ES-I3 (cell line): ENCODE data around the gene RDH8.
A peak's percentile ranks its signal among the peaks of the same experiment; 100 is the strongest.

Experiments
- H3K36me3 ChIP-seq: 2 replicates; pipeline ENCODE4 v1.6.1; 2013; ENCODE audit warnings: mild to moderate bottlenecking, low read length, control low read depth, moderate library complexity; ENCODE audit not compliant: insufficient read depth
- H3K4me1 ChIP-seq: 2 replicates; pipeline ENCODE4 v1.6.1; 2013; ENCODE audit warnings: mild to moderate bottlenecking, control low read depth, low read length; ENCODE audit not compliant: insufficient read depth
- H3K9ac ChIP-seq: 2 replicates; pipeline ENCODE4 v1.6.1; 2013; ENCODE audit warnings: low read depth, mild to moderate bottlenecking, low read length, moderate library complexity
- H3K9me3 ChIP-seq: 2 replicates; pipeline ENCODE4 v1.6.1; 2013; ENCODE audit warnings: mild to moderate bottlenecking, low read length, moderate library complexity; ENCODE audit not compliant: control insufficient read depth, insufficient read depth

RDH8 gene, protein sequence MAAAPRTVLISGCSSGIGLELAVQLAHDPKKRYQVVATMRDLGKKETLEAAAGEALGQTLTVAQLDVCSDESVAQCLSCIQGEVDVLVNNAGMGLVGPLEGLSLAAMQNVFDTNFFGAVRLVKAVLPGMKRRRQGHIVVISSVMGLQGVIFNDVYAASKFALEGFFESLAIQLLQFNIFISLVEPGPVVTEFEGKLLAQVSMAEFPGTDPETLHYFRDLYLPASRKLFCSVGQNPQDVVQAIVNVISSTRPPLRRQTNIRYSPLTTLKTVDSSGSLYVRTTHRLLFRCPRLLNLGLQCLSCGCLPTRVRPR

DNA sequence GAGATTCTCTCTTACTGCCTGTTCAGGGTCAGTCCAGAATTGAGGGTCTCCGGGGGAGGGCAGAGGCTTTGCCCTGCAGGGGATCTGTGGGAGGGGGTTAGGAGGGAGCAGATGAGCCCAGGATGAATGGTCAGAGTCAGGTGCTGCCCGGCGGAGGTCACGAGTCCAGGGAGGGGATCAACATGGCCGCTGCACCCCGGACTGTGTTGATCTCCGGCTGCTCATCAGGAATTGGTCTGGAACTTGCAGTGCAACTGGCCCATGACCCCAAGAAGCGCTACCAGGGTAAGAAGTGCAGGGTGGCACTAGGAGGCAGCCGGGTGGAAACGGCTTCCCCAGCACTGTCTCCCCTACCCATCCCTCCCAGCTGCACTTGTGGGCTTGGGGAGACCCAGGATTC lies at the start of gene RDH8:
RDH8 (plus strand) TSS at position 168 of the 400 bp plus-strand sequence; CDS start at position 183, 15 bp downstream.
- Histone ChIP-seq H3K9me3 (no peaks in the 10 kb centered on the region), H3K9ac (no peak within 1 kb of the TSS), H3K36me3 (no peaks in the 10 kb centered on the region), H3K4me1 (peaks cover 12% of the 10 kb centered on the region)

- no peaks in the 10 kb centered on the region for H3K9me3 ChIP-seq
- peak overlapping the region; percentile 17; the same call in 1 of the 2 replicates for H3K9ac ChIP-seq
- no peaks in the 10 kb centered on the region for H3K36me3 ChIP-seq
Observed at GRCh38 chr19:9966024-9966423, 47.3 kb upstream of the RDH8 start.

GRCh38 chr19:9966448-9966847 lies 46.8 kb upstream of the RDH8 start:
- Histone ChIP-seq H3K9ac (peak overlapping the region; percentile 17; the same call in 1 of the 2 replicates), H3K9me3 (no peaks in the 10 kb centered on the region), H3K36me3 (no peaks in the 10 kb centered on the region), H3K4me1 (no peaks in the 10 kb centered on the region)

More at GRCh38 chr19:9966024-9966423, 47.3 kb upstream of the RDH8 start:
- no peaks in the 10 kb centered on the region for H3K4me1 ChIP-seq

- no peaks in the 10 kb centered on the region for H3K4me1 ChIP-seq
- H3K9me3 ChIP-seq = no peaks in the 10 kb centered on the region
- H3K9ac ChIP-seq = no peak overlapping the region
- H3K36me3 ChIP-seq = no peaks in the 10 kb centered on the region
Observed at GRCh38 chr19:9967326-9967725, 46.0 kb upstream of the RDH8 start.

GRCh38 chr19:9968820-9969687 lies 44.2 kb upstream of the RDH8 start:
- Histone ChIP-seq H3K4me1 (no peaks in the 10 kb centered on the region), H3K9ac (no peak overlapping the region), H3K36me3 (no peaks in the 10 kb centered on the region), H3K9me3 (no peaks in the 10 kb centered on the region)

GRCh38 chr19:9969688-9969975 lies 43.7 kb upstream of the RDH8 start:
- Histone ChIP-seq H3K36me3 (no peaks in the 10 kb centered on the region), H3K4me1 (no peaks in the 10 kb centered on the region), H3K9me3 (no peaks in the 10 kb centered on the region), H3K9ac (no peak overlapping the region)

DNA sequence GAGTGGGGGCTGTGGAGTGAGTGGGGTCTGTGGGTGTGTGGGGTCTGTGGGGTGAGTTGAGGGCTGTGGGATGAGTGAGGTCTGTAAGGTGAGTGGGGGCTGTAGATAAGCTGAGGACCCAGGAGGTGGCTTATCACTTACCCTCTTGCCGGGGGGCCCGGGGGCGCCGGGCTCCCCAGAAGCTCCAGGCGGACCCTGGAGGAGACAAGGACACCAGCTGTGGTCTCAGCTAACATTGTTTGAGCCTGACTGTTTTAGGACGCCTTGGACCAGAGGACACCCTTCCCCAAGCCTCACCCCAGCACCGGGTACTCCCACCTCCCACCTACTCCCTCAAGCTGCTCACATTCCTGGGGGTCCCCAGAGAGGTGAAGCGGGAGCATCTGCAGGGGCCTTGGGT lies 42.8 kb upstream of the RDH8 start:
- no peaks in the 10 kb centered on the region for H3K9me3 ChIP-seq
- H3K9ac ChIP-seq = no peak overlapping the region
- H3K4me1 ChIP-seq = no peaks in the 10 kb centered on the region
- no peaks in the 10 kb centered on the region for H3K36me3 ChIP-seq

DNA sequence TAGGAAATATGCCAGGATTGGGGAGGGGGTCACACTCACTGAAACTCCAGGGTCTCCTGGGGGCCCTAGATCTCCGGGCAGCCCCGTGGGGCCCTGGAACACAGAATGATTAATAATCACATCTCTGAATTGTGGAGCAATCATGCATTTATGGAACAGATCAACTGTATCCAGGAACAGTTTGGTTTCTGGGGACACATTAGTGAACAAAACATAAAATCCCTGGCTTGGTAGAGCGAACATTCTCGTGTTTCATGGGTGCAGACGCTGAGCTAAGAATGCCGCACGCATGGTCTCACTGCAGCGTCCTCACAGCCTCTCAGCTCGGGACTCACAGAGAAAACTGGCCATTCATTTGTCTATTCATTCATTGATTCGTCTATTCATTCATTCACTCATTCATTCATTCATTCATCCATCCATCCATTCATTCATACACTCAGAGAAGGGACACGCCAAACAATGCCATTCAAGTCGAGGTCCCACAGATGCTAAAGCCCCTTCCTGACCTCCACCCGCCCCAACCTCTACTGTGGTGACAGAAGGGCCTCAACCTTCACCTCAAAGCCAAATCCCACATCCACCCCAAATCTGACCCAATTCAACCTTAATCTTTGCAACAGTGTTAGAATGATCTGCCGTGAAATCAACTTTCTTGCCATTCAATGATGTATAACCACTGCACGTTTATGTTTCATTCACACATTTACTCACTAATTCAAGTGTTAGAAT lies 42.0 kb upstream of the RDH8 start:
- Histone ChIP-seq H3K36me3 (no peaks in the 10 kb centered on the region), H3K9me3 (no peaks in the 10 kb centered on the region), H3K9ac (no peak overlapping the region), H3K4me1 (no peaks in the 10 kb centered on the region)

- no peaks in the 10 kb centered on the region for H3K4me1 ChIP-seq
- no peaks in the 10 kb centered on the region for H3K36me3 ChIP-seq
- H3K9me3 ChIP-seq = no peaks in the 10 kb centered on the region
- H3K9ac ChIP-seq = no peak overlapping the region
Observed at GRCh38 chr19:9972103-9972502, 41.2 kb upstream of the RDH8 start.

- Histone ChIP-seq H3K9ac (no peak overlapping the region), H3K4me1 (no peaks in the 10 kb centered on the region), H3K36me3 (no peaks in the 10 kb centered on the region), H3K9me3 (no peaks in the 10 kb centered on the region)
Observed at GRCh38 chr19:9981406-9982260, 31.6 kb upstream of the RDH8 start.

DNA sequence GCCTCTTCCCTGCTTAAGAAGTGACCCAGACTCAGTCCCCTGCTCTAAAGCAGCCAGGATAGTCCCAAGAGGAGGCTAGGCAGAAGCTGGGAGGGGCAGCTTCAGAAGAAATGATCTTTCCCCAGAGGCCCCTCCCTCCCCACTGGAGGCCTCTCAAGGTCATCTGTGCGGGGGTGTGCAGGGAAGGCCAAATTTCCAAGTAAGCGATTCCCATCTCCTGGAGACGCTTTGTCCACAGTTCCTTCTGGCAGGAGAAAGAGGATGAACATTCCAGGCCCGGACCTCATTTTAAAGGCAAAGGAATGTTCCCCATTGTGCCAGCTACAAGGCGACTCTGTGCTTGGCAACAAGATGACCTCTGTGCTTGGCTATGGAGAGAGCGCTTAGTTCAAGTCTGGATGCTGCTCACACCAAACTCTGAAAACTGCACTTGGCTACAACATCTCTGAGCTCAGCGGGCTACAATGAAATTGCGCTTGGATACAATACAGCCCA lies 26.4 kb upstream of the RDH8 start:
- peaks cover 5% of the 10 kb centered on the region; the same call in 1 of the 2 replicates for H3K4me1 ChIP-seq
- no peaks in the 10 kb centered on the region for H3K36me3 ChIP-seq
- H3K9me3 ChIP-seq = no peaks in the 10 kb centered on the region
- H3K9ac ChIP-seq = no peak overlapping the region

- H3K9me3 ChIP-seq = no peaks in the 10 kb centered on the region
- H3K36me3 ChIP-seq = no peaks in the 10 kb centered on the region
- H3K9ac ChIP-seq = no peak overlapping the region
- H3K4me1 ChIP-seq = peaks cover 5% of the 10 kb centered on the region; the same call in 1 of the 2 replicates
Observed at GRCh38 chr19:9989504-9989903, 23.8 kb upstream of the RDH8 start.

- Histone ChIP-seq H3K36me3 (no peaks in the 10 kb centered on the region), H3K9ac (no peak overlapping the region), H3K4me1 (peaks cover 5% of the 10 kb centered on the region; the same call in 1 of the 2 replicates), H3K9me3 (no peaks in the 10 kb centered on the region)
Observed at GRCh38 chr19:9991425-9992191, 21.7 kb upstream of the RDH8 start.
